ENCODE results near the gene HOXC6.
A peak's percentile ranks its signal among the peaks of the same experiment; 100 is the strongest.

The HOXC6 gene

DNA sequence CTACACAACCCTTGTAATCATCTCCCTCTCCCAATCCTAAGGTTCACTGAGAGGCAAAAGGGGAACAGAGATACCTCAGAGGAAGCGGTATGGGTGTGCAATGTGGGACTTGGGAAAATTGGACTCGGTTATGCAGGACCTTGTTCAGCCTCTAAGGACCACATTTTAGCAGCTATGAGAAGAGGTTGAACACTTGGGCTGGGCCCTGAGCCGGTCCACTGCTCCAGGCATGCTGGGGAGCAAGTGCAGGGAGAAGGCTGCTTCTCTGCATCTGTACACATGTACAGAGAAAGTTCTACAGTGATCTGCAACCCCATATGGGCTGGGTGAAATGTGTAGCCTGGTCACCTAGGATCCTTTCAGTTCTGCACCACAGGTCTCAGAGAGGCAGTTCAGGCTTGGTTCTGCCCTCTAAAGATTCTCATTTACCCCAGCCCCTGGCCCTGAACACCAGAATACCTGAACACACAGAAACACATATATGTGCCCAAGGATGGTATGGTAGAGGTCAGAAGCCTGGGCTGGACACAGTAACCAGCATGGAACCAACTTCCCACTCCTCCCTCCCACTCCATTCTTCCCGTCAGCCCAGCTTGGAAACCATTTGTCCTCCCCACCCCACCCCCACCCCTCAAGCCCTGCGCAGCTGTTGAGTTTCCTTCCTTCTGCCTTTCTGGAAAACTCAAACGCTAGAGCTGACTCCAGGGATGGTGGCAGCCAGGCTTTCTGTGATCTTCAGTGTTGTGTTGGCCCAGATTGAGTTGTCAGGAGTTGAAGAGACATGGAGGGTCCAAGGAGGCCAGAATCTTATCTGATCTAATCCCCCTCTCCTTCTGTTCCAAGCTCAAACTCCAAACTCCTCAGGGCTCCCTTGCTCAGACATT is 15.0 kb downstream of the HOXC6 start:
- no peak for DNase-seq (ENCODE audit: low read depth)

- DNase-seq (ENCODE audit: low read depth) = no peak
Observed at GRCh38 chr12:54044425-54045103, 16.3 kb downstream of the HOXC6 start.

- DNase-seq (ENCODE audit: low read depth) = no peak
Observed at GRCh38 chr12:54045401-54045800, 17.2 kb downstream of the HOXC6 start.

GRCh38 chr12:54045868-54046521 is 17.8 kb downstream of the HOXC6 start:
- no peak for DNase-seq (ENCODE audit: low read depth)

DNA sequence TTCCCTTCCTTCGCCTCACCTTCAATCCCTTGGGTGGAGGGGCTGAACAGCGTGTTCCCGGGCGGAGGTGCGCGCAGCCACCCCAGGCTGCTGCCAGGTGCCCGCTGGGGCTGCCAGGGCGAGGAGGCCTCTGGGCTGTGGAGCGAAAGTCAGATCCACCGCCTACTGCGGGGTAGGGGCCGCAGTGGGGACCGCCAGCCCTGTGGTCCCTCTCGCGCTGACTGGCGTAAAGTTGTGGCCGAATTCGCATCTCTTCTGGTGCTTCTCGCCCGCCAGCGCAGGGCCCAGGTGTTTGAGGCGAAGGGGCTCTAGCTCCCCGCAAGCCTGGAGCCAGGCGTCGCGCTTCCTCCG is 18.5 kb downstream of the HOXC6 start:
- no peak for DNase-seq (ENCODE audit: low read depth)

GRCh38 chr12:54047160-54047963 is 19.1 kb downstream of the HOXC6 start:
- peak; percentile 42 for DNase-seq (ENCODE audit: low read depth)

DNA sequence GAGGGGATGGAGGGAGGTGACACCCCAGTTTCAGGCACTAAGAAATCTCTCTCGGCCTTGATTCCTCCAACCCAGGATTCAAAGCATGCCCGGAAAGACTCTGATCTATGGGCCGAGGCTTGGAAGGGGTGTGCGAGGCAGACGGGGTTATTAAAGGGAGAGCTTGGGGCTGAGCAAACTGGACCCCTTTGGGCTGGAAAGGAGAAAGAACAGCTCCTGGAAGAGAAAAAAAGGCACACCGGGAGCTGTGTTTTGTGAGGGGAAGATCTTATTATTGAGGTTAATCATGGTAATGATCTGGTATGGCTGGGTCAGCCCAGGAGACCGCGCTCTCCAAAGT is 19.7 kb downstream of the HOXC6 start:
- no peak for DNase-seq (ENCODE audit: low read depth)

GRCh38 chr12:54048406-54049093 is 20.3 kb downstream of the HOXC6 start:
- no peak for DNase-seq (ENCODE audit: low read depth)

GRCh38 chr12:54049108-54049507 is 20.9 kb downstream of the HOXC6 start:
- no peak for DNase-seq (ENCODE audit: low read depth)

GRCh38 chr12:54050482-54050810 is 22.2 kb downstream of the HOXC6 start:
- no peak for DNase-seq (ENCODE audit: low read depth)

- no peak for DNase-seq (ENCODE audit: low read depth)
Observed at GRCh38 chr12:54051026-54051842, 23.0 kb downstream of the HOXC6 start.

DNA sequence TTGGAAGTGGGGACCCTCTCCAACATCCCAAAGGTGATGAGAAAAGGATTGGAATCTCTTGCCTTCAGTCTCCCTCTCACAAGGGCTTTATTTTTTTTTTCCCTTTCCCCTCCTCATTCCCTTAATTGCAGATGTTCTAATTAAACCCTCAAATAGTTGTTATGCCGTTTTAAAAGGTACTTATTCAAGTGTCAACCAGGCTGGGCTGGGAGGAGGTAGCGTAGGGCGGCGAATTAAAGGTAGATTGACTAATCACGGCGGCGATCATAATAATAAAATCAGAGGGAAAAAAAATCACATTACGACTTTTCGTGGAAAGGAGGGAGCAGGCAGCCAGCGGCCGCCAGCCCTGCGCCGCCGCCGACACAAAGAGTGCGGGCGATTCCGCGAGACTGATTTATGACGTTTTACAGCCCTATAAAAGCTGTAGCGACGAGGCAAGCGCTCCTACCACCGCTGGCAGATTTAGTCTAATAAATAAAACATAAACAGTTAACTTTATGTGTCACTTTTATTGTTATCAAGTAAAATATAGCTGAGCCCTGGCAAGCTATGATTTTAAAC is 23.7 kb downstream of the HOXC6 start:
- no peak for DNase-seq (ENCODE audit: low read depth)

DNA sequence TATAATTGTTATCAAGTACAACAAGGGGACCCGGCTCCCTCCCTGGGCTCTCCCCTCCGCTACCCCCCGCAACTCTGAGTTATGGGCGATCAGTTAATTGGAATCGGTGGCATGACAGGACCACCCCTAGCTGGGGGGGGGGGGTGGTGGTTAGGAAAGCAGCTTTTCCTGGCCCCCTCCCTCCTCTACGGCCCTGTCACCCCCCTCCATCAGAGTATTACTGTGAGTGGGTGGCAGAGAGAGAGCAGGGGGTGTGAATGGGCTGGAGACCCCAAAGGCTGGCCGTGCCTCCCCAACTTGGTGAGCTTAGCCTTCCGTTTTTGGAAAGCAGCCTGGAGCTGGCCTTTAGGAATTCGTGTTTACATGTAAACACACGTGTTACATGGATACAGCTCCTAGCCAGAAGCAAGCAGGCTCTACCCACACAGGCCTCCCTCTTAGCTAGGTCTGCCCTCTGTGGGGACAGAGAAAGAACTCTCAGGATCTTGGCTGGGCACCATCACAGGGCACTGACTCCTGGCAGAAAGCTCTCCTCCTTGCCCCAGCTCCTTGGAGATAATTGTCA is 24.3 kb downstream of the HOXC6 start:
- no peak for DNase-seq (ENCODE audit: low read depth)

GRCh38 chr12:54053003-54053750 is 24.9 kb downstream of the HOXC6 start:
- no peak for DNase-seq (ENCODE audit: low read depth)

- no peak for DNase-seq (ENCODE audit: low read depth)
Observed at GRCh38 chr12:54053751-54054741, 25.8 kb downstream of the HOXC6 start, which contains the start of gene HOXC4. HOXC4 (plus strand) TSS chr12:54053835; CDS start chr12:54053923, 88 bp downstream.

DNA sequence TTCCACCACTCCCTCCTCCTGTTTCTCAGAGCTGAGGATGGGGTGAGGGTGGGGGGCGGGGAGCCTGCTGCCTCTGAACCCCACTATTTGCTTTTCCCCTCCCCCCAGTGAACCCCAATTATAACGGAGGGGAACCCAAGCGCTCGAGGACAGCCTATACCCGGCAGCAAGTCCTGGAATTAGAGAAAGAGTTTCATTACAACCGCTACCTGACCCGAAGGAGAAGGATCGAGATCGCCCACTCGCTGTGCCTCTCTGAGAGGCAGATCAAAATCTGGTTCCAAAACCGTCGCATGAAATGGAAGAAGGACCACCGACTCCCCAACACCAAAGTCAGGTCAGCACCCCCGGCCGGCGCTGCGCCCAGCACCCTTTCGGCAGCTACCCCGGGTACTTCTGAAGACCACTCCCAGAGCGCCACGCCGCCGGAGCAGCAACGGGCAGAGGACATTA is 26.5 kb downstream of the HOXC6 start:
- no peak for DNase-seq (ENCODE audit: low read depth)

GRCh38 chr12:54055552-54055951 is 27.3 kb downstream of the HOXC6 start:
- DNase-seq (ENCODE audit: low read depth) = no peak

GRCh38 chr12:54056110-54056509 is 27.9 kb downstream of the HOXC6 start:
- DNase-seq (ENCODE audit: low read depth) = no peak

Data from amniotic epithelial cell (primary cell).